Astrocyte (in vitro differentiated cells and primary cell): ENCODE results near the gene PDCD10. TPM values are rescaled to one million over a fixed set of nuclear protein-coding genes. Genes with fewer than 3 reads are reported as not detected.

Experiments
- DNase-seq: peaks from one replicate; pipeline ENCODE4 v3.0.0-alpha.2; 2010; ENCODE audit warnings: low read depth
- FAIRE-seq: peaks from 2 replicates; lab custom pipeline; 2011; peaks lifted over from hg19 to GRCh38; lab: Jason Lieb, UNC
- H2AFZ ChIP-seq: 2 replicates; pipeline ENCODE4 v1.6.0; 2012; ENCODE audit warnings: low read depth, low read length, inconsistent platforms
- H3K27ac ChIP-seq: 2 replicates; pipeline ENCODE4 v1.5.1; 2011; ENCODE audit warnings: low read depth, low read length, inconsistent platforms
- H3K27me3 ChIP-seq: 2 replicates; pipeline ENCODE4 v1.6.0; 2011; ENCODE audit warnings: low read length, inconsistent platforms; ENCODE audit not compliant: insufficient read depth
- H3K36me3 ChIP-seq: 2 replicates; pipeline ENCODE4 v1.5.1; 2011; ENCODE audit warnings: low read length, inconsistent platforms; ENCODE audit not compliant: insufficient read depth
- H3K4me1 ChIP-seq: 2 replicates; pipeline ENCODE4 v1.5.1; 2011; ENCODE audit warnings: low read length, inconsistent platforms; ENCODE audit not compliant: insufficient read depth
- H3K4me2 ChIP-seq: 2 replicates; pipeline ENCODE4 v1.6.0; 2012; ENCODE audit warnings: low read length, inconsistent platforms
- H3K4me3 ChIP-seq: 2 replicates; pipeline ENCODE4 v1.5.1; 2011; ENCODE audit warnings: low read depth, mild to moderate bottlenecking, low read length, inconsistent platforms; ENCODE audit not compliant: insufficient read depth
- H3K79me2 ChIP-seq: 2 replicates; pipeline ENCODE4 v1.6.0; 2012; ENCODE audit warnings: mild to moderate bottlenecking, low read length, inconsistent platforms; ENCODE audit not compliant: insufficient read depth
- H3K9ac ChIP-seq: 2 replicates; pipeline ENCODE4 v1.6.0; 2012; ENCODE audit warnings: mild to moderate bottlenecking, low read length, inconsistent platforms
- H3K9me3 ChIP-seq: 2 replicates; pipeline ENCODE4 v1.5.1; 2012; ENCODE audit warnings: low read depth, mild to moderate bottlenecking, low read length, inconsistent platforms; ENCODE audit not compliant: insufficient read depth
- H4K20me1 ChIP-seq: 2 replicates; pipeline ENCODE4 v1.6.0; 2012; ENCODE audit warnings: low read length, inconsistent platforms; ENCODE audit not compliant: insufficient read depth
- H3K27ac Mint-ChIP-seq: one replicate; pipeline ENCODE4 v1.8.0; 2021; ENCODE audit warnings: mild to moderate bottlenecking, mixed read lengths; ENCODE audit not compliant: unreplicated experiment
- H3K27me3 Mint-ChIP-seq: one replicate; pipeline ENCODE4 v1.8.0; 2021; ENCODE audit warnings: low read depth, mixed read lengths; ENCODE audit not compliant: unreplicated experiment
- H3K36me3 Mint-ChIP-seq: one replicate; pipeline ENCODE4 v1.8.0; 2021; ENCODE audit warnings: low read depth, mixed read lengths; ENCODE audit not compliant: unreplicated experiment
- H3K4me1 Mint-ChIP-seq: one replicate; pipeline ENCODE4 v1.8.0; 2021; ENCODE audit warnings: low read depth, mixed read lengths; ENCODE audit not compliant: unreplicated experiment
- H3K4me3 Mint-ChIP-seq: one replicate; pipeline ENCODE4 v1.8.0; 2021; ENCODE audit warnings: mild to moderate bottlenecking, moderate library complexity, mixed read lengths; ENCODE audit not compliant: unreplicated experiment
- H3K9me3 Mint-ChIP-seq: one replicate; pipeline ENCODE4 v1.8.0; 2021; ENCODE audit warnings: mild to moderate bottlenecking, mixed read lengths; ENCODE audit not compliant: unreplicated experiment
- EZH2 ChIP-seq: IDR thresholded peaks from 2 replicates; pipeline ENCODE4 v1.6.1; 2012; ENCODE audit warnings: mild to moderate bottlenecking, low read length, inconsistent platforms; ENCODE audit not compliant: insufficient read depth
- total RNA-seq: library from RNA; stranded (reverse); gene quantifications from 2 replicates; pipeline ENCODE4 v1.2.1, GENCODE V29; 2021
- TF ChIP-seq, protein P1 (sequence below): IDR thresholded peaks from 2 replicates; pipeline ENCODE4 v1.5.1; 2011; ENCODE audit warnings: low read depth, mild to moderate bottlenecking, inconsistent platforms, low read length, moderate library complexity; ENCODE audit not compliant: insufficient read depth

The PDCD10 gene
- total RNA-seq, 1 donor from 2014 or later: 66.9 TPM

DNA sequence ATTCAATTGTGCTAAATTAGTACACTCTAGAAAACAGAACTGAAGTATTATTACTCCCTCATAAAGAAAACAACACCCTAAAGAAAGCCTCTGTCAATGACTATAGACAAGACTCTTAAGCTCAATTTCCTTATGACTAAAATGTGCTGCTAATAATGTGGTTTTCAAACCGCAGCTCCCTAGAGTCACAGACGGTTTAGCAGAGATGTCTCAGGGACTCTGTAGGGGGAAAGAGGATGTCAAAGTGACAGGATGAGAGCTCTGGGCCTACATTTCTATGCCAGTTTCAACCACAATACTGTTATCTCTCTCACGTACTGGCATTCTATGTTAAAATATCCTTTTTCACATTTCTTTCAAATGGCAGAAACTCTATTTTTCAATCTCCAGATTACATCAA is 43.3 kb downstream of the PDCD10 start:
- no peaks in the 10 kb centered on the region for H3K27me3 ChIP-seq
- H3K4me3 ChIP-seq: no peak overlapping the region
- no peak for DNase-seq
- no peak overlapping the region for H3K4me2 ChIP-seq
- no peaks in the 10 kb centered on the region for H3K9me3 ChIP-seq
- H3K4me3 Mint-ChIP-seq: no peak overlapping the region
- peaks cover 5% of the 10 kb centered on the region for H3K4me1 Mint-ChIP-seq
- H3K36me3 ChIP-seq: peaks cover 12% of the 10 kb centered on the region
- TF ChIP-seq EZH2: no peak
- TF ChIP-seq, protein P1, sequence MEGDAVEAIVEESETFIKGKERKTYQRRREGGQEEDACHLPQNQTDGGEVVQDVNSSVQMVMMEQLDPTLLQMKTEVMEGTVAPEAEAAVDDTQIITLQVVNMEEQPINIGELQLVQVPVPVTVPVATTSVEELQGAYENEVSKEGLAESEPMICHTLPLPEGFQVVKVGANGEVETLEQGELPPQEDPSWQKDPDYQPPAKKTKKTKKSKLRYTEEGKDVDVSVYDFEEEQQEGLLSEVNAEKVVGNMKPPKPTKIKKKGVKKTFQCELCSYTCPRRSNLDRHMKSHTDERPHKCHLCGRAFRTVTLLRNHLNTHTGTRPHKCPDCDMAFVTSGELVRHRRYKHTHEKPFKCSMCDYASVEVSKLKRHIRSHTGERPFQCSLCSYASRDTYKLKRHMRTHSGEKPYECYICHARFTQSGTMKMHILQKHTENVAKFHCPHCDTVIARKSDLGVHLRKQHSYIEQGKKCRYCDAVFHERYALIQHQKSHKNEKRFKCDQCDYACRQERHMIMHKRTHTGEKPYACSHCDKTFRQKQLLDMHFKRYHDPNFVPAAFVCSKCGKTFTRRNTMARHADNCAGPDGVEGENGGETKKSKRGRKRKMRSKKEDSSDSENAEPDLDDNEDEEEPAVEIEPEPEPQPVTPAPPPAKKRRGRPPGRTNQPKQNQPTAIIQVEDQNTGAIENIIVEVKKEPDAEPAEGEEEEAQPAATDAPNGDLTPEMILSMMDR: no peak
- no peak overlapping the region for H3K9ac ChIP-seq
- H3K27ac Mint-ChIP-seq: no peak overlapping the region
- no peaks in the 10 kb centered on the region for H3K36me3 Mint-ChIP-seq
- no peaks in the 10 kb centered on the region for H3K4me1 ChIP-seq
- no peak for FAIRE-seq
- H4K20me1 ChIP-seq: peaks cover 6% of the 10 kb centered on the region
- H3K27ac ChIP-seq: no peak overlapping the region
- no peaks in the 10 kb centered on the region for H3K79me2 ChIP-seq
- no peaks in the 10 kb centered on the region for H3K27me3 Mint-ChIP-seq
- H3K9me3 Mint-ChIP-seq: no peaks in the 10 kb centered on the region
- no peak overlapping the region for H2AFZ ChIP-seq

DNA sequence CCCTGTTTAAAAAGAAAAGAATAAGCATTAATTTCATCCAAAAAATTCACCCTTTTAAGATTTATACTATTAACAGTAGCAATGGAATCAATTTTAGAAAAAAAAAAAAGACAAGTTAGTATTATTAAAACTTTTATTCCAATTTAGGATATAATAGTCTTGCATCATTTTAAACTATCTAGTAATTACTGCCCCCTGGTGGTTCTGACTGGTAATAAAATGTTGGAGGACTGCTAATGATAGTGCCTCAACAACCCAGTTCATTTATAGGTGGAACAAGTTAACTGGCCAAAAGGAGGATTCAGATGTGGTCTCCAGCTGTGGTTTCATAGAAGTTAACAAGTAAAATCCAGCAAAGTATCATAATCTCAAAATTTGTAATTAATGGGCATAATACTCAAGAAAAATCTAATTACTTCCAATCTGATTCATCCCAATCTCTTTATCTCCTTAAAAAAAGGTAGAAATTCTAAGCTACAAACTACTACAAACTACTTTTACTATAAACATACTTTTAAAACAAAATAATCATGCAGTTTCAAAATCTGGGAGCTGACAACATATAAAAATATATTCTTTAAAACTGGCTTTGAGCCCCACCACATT is 50.2 kb downstream of the PDCD10 start:
- Histone ChIP-seq H3K4me3 (no peak overlapping the region), H3K4me2 (no peak overlapping the region), H3K36me3 (peaks cover 13% of the 10 kb centered on the region), H2AFZ (no peak overlapping the region), H3K9me3 (no peaks in the 10 kb centered on the region), H3K79me2 (no peaks in the 10 kb centered on the region), H3K9ac (no peak overlapping the region), H4K20me1 (no peaks in the 10 kb centered on the region), H3K4me1 (no peaks in the 10 kb centered on the region), H3K27ac (no peak overlapping the region), H3K27me3 (no peaks in the 10 kb centered on the region)
- DNase-seq (peak; percentile 23), FAIRE-seq (no peak)
- Mint-ChIP-seq H3K27me3 (no peaks in the 10 kb centered on the region), H3K4me1 (peaks cover 2% of the 10 kb centered on the region), H3K27ac (no peak overlapping the region), H3K4me3 (no peak overlapping the region), H3K36me3 (peaks cover 3% of the 10 kb centered on the region), H3K9me3 (no peaks in the 10 kb centered on the region)
- no peak for TF ChIP-seq EZH2
- TF ChIP-seq, protein P1: peak; percentile 67

DNA sequence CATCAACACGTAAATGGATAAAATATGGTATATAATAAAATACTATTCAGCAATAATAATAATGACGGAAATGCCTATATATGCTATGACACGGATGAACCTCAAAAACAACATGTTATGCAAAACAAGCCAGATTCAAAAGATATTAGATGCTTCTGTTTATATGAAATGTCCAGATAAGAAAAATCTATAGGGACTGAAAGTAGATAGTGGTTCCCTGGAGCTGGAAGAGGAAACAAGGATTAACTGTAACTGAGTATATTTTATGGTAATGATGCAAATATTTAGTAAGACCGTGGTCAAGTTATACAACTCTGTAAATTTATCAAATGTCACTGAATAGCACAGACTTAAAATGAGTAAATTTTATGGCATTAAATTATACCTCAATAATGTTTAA is 55.2 kb downstream of the PDCD10 start:
- no peak overlapping the region for H3K4me2 ChIP-seq
- H3K9ac ChIP-seq: no peak overlapping the region
- no peak overlapping the region for H3K27ac Mint-ChIP-seq
- H3K36me3 ChIP-seq: peaks cover 13% of the 10 kb centered on the region
- no peak overlapping the region for H3K4me3 ChIP-seq
- no peaks in the 10 kb centered on the region for H4K20me1 ChIP-seq
- H3K4me1 Mint-ChIP-seq: no peaks in the 10 kb centered on the region
- H3K4me1 ChIP-seq: no peaks in the 10 kb centered on the region
- H2AFZ ChIP-seq: no peak overlapping the region
- FAIRE-seq (no peak), DNase-seq (no peak)
- no peaks in the 10 kb centered on the region for H3K9me3 Mint-ChIP-seq
- no peak overlapping the region for H3K27ac ChIP-seq
- H3K9me3 ChIP-seq: no peaks in the 10 kb centered on the region
- no peaks in the 10 kb centered on the region for H3K27me3 ChIP-seq
- H3K4me3 Mint-ChIP-seq: no peak overlapping the region
- no peaks in the 10 kb centered on the region for H3K79me2 ChIP-seq
- peaks cover 10% of the 10 kb centered on the region for H3K36me3 Mint-ChIP-seq
- no peak for TF ChIP-seq EZH2
- TF ChIP-seq, protein P1: no peak
- no peaks in the 10 kb centered on the region for H3K27me3 Mint-ChIP-seq
